Measurements from ENCODE around the gene C16orf87. TPM values are rescaled to one million over a fixed set of nuclear protein-coding genes. Genes with fewer than 3 reads are reported as not detected.

C16orf87 gene
- total RNA-seq, 1 experiment from 2014 or later: 10.2 TPM

DNA sequence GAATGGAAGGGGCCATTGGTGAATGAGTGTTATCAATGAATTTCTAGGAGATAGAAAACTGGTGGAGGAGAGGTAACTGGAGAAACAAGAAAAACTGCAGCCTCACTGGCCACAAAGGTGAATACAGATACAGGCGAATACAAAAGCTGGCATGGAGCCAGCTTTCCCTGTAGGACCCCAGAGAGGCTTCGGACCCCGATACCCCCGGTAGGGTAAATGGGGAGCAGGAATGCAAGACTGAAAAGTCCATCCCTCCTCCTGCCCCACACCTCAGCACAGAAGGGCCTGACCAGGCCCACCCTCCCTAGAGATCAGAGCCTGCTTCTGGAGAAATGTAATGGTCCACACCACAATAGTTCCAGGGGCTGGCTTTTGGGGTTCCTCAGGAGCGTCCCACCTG is 78.0 kb downstream of the C16orf87 start:
- no peaks in the 10 kb centered on the region for H3K79me2 ChIP-seq (ENCODE audit: insufficient read depth, low read length)
- no peak overlapping the region for H3K9ac ChIP-seq (ENCODE audit: low read length)
- H3K4me3 ChIP-seq (replicated peaks in 1 of 2; ENCODE audit: low read depth in 1 of 2, low read length in 2 of 2): no peak overlapping the region
- no peaks in the 10 kb centered on the region for H4K20me1 ChIP-seq (ENCODE audit: insufficient read depth)
- RAD21 ChIA-PET (ENCODE audit: low non-redundant PET in 1 of 2, low total read pairs in 2 of 2, uncharacterized antibody in 2 of 2, unreplicated experiment in 2 of 2): no interaction called here
- H3K4me2 ChIP-seq (ENCODE audit: low read length): no peak overlapping the region
- DNase-seq (ENCODE audit: low read depth, low spot score) (no peak), ATAC-seq (no peak)
- H3K9me2 ChIP-seq (ENCODE audit: insufficient read depth): no peaks in the 10 kb centered on the region
- H3K27me3 ChIP-seq (ENCODE audit: insufficient read depth, low read length): no peaks in the 10 kb centered on the region
- H3K36me3 ChIP-seq (ENCODE audit: control insufficient read depth in 1 of 2, insufficient read depth in 2 of 2, low read length in 2 of 2): no peaks in the 10 kb centered on the region
- H3K27ac ChIP-seq (ENCODE audit: low read depth, low read length): no peak overlapping the region
- no TSS peak for BruUV-seq (replicated peaks)
- intact Hi-C loops (cut with micrococcal nuclease): no loop called here
- CTCF ChIA-PET: no interaction called here
- POLR2A ChIA-PET: no interaction called here
- H3K4me1 ChIP-seq (ENCODE audit: control insufficient read depth in 1 of 2, insufficient read depth in 2 of 2, low read length in 2 of 2): no peaks in the 10 kb centered on the region
- no peaks in the 10 kb centered on the region for H3K9me3 ChIP-seq (ENCODE audit: control insufficient read depth in 1 of 2, insufficient read depth in 1 of 2, low read depth in 1 of 2, low read length in 2 of 2)
- TF ChIP-seq POLR2AphosphoS5 (IDR thresholded peaks at IDR 0.05; ENCODE audit: low read depth, low read length) (no peak), YY1 (IDR thresholded peaks at IDR 0.05; ENCODE audit: extremely low read depth, insufficient replicate concordance, low read depth, low read length) (no peak), ZFX (IDR thresholded peaks at IDR 0.05) (no peak), ATF3 (IDR thresholded peaks at IDR 0.05) (no peak), ZNF274 (IDR thresholded peaks at IDR 0.05; ENCODE audit: low read depth, low read length) (no peak), TCF7L2 (IDR thresholded peaks at IDR 0.05; ENCODE audit: borderline replicate concordance, extremely low read depth, insufficient read depth, insufficient read length) (no peak), POLR2A (IDR thresholded peaks at IDR 0.05; ENCODE audit: borderline replicate concordance, extremely low read depth, insufficient read depth, insufficient read length) (no peak), SP1 (IDR thresholded peaks at IDR 0.05; ENCODE audit: low read depth) (no peak), EGR1 (IDR thresholded peaks at IDR 0.05; ENCODE audit: low read depth) (no peak), CEBPB (IDR thresholded peaks at IDR 0.05; ENCODE audit: low read depth) (no peak), CBX3 (IDR thresholded peaks at IDR 0.05; ENCODE audit: low read depth) (no peak), RAD21 (IDR thresholded peaks at IDR 0.05; ENCODE audit: low read depth) (no peak), EZH2phosphoT487 (IDR thresholded peaks at IDR 0.05; ENCODE audit: borderline replicate concordance) (no peak), MAX (IDR thresholded peaks at IDR 0.05) (no peak)
- TF ChIP-seq, protein P1, sequence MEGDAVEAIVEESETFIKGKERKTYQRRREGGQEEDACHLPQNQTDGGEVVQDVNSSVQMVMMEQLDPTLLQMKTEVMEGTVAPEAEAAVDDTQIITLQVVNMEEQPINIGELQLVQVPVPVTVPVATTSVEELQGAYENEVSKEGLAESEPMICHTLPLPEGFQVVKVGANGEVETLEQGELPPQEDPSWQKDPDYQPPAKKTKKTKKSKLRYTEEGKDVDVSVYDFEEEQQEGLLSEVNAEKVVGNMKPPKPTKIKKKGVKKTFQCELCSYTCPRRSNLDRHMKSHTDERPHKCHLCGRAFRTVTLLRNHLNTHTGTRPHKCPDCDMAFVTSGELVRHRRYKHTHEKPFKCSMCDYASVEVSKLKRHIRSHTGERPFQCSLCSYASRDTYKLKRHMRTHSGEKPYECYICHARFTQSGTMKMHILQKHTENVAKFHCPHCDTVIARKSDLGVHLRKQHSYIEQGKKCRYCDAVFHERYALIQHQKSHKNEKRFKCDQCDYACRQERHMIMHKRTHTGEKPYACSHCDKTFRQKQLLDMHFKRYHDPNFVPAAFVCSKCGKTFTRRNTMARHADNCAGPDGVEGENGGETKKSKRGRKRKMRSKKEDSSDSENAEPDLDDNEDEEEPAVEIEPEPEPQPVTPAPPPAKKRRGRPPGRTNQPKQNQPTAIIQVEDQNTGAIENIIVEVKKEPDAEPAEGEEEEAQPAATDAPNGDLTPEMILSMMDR (IDR thresholded peaks at IDR 0.05 in 2 of 3, conservative IDR thresholded peaks at IDR 0.05 in 1 of 3; ENCODE audit: borderline replicate concordance in 1 of 3, insufficient read depth in 1 of 3, low read depth in 2 of 3, low read length in 2 of 3): no peak
- no peak overlapping the region for H2AFZ ChIP-seq (ENCODE audit: low read depth, low read length, poor library complexity, severe bottlenecking)

Measured in HCT116 (cell line).